Upper lobe of right lung (tissue), 1 donor: ENCODE data around the gene SPATA18. TPM values are rescaled to one million over a fixed set of nuclear protein-coding genes. Genes with fewer than 3 reads are reported as not detected.

Experiments used
- ATAC-seq: fragments of 200-7000 bp; cut with Tn5 transposase; one replicate; pipeline ENCODE4 v1.9.1; 2020; ENCODE audit warnings: mild to moderate bottlenecking, moderate library complexity
- DNase-seq: peaks from one replicate; pipeline ENCODE4 v3.0.0-alpha.2; 2020
- H3K27ac ChIP-seq: fragments of 200-600 bp; one replicate; pipeline ENCODE4 v1.8.0; 2022
- H3K27me3 ChIP-seq: fragments of 200-600 bp; one replicate; pipeline ENCODE4 v1.8.0; 2022; ENCODE audit warnings: mild to moderate bottlenecking
- H3K36me3 ChIP-seq: fragments of 200-600 bp; one replicate; pipeline ENCODE4 v1.8.0; 2022
- H3K4me1 ChIP-seq: fragments of 200-600 bp; one replicate; pipeline ENCODE4 v1.8.0; 2022
- H3K4me3 ChIP-seq: fragments of 200-600 bp; one replicate; pipeline ENCODE4 v1.8.0; 2022; ENCODE audit warnings: mild to moderate bottlenecking
- H3K9me3 ChIP-seq: fragments of 200-600 bp; one replicate; pipeline ENCODE4 v1.8.0; 2022
- intact Hi-C: fragments of 100-400 bp; cut with DNase I; formaldehyde crosslinking; loops from one replicate; pipeline ENCODE4 v1.11.0; 2022
- total RNA-seq: library from RNA; stranded (reverse); fragmentation: NEBNext Ultra II Directional; extraction: Animal tissue kit (Norgen Biotek cat#: 25700); gene quantifications from one replicate; pipeline ENCODE4 v1.2.1, GENCODE V29; 2021
- TF ChIP-seq, protein P1 (sequence below): fragments of 200-600 bp; IDR thresholded peaks from one replicate; pipeline ENCODE4 v1.8.0; 2022; ENCODE audit warnings: antibody characterized with exemption
- donor health status: DM: no; HTN: yes; CAD: no; lungs with severe emphysema.

SPATA18 gene
- total RNA-seq, 1 donor from 2014 or later: 17.3 TPM

GRCh38 chr4:52037689-52038102 lies 13.4 kb upstream of the SPATA18 start:
- intact Hi-C loops: no loop called here
- TF ChIP-seq, protein P1, sequence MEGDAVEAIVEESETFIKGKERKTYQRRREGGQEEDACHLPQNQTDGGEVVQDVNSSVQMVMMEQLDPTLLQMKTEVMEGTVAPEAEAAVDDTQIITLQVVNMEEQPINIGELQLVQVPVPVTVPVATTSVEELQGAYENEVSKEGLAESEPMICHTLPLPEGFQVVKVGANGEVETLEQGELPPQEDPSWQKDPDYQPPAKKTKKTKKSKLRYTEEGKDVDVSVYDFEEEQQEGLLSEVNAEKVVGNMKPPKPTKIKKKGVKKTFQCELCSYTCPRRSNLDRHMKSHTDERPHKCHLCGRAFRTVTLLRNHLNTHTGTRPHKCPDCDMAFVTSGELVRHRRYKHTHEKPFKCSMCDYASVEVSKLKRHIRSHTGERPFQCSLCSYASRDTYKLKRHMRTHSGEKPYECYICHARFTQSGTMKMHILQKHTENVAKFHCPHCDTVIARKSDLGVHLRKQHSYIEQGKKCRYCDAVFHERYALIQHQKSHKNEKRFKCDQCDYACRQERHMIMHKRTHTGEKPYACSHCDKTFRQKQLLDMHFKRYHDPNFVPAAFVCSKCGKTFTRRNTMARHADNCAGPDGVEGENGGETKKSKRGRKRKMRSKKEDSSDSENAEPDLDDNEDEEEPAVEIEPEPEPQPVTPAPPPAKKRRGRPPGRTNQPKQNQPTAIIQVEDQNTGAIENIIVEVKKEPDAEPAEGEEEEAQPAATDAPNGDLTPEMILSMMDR: no peak

GRCh38 chr4:52038103-52038912 lies 12.8 kb upstream of the SPATA18 start, which contains the start of gene SGCB:
Gene SGCB, minus strand, starts transcription at chr4:52038299. Its CDS starts 40 bp downstream, at chr4:52038259.
- Histone ChIP-seq H3K27me3 (no peaks in the 10 kb centered on the region), H3K4me1 (peaks cover 14% of the 10 kb centered on the region), H3K4me3 (peak within 1 kb of the TSS; percentile 79), H3K27ac (peak within 1 kb of the TSS; percentile 65), H3K36me3 (no peaks in the 10 kb centered on the region), H3K9me3 (no peaks in the 10 kb centered on the region)
- intact Hi-C loops: no loop called here
- TF ChIP-seq, protein P1: no peak
- DNase-seq (peak; percentile 86), ATAC-seq (peak; percentile 95)

More at GRCh38 chr4:52037689-52038102, 13.4 kb upstream of the SPATA18 start:
- peak overlapping the region; percentile 65 for H3K27ac ChIP-seq
- DNase-seq (no peak), ATAC-seq (peak; percentile 65)
- H3K4me3 ChIP-seq: peak overlapping the region; percentile 79
- no peaks in the 10 kb centered on the region for H3K36me3 ChIP-seq
- peaks cover 14% of the 10 kb centered on the region for H3K4me1 ChIP-seq
- H3K9me3 ChIP-seq: no peaks in the 10 kb centered on the region
- no peaks in the 10 kb centered on the region for H3K27me3 ChIP-seq

DNA sequence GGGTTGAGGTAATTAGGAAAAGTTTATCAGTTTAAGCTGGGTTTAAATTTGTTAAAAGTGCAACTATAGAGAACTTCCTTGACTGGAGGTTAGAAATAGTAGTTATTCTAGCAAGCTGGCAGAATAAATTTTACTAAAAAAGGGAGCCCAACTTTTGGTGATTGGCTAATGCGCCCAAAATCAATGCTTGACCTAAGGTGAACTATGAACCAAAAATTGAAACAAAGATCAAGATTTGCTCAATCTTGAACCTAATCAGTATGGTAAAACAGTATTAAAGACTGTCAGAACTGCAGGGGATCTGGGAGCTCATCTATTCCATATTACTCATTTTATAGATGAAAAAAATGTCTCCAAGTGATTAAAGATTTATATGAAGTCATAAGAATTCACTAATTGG lies 6.1 kb upstream of the SPATA18 start:
- TF ChIP-seq, protein P1: no peak

DNA sequence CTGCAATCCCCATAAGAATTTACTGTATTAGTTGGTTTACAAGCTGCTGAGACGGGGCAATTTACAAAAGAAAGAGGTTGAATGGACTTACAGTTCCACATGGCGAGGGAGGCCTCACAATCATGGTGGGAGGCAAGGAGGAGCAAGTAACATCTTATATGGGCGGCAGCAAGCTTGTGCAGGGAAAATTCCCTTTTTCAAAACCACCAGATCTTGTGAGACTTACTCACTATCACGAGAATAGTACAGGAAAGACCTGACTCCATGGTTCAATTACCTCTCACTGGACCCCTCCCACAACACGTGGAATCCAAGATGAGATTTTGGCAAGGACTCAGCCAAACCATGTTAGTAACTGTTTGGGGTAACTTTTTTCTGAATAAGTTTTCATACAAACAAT lies 1.8 kb upstream of the SPATA18 start:
- H3K4me1 ChIP-seq: no peaks in the 10 kb centered on the region
- H3K36me3 ChIP-seq: no peaks in the 10 kb centered on the region
- H3K4me3 ChIP-seq: no peak overlapping the region
- H3K27me3 ChIP-seq: peaks cover 9% of the 10 kb centered on the region
- ATAC-seq (no peak), DNase-seq (no peak)
- TF ChIP-seq, protein P1: no peak
- no peaks in the 10 kb centered on the region for H3K9me3 ChIP-seq
- intact Hi-C loops: no loop called here
- no peak overlapping the region for H3K27ac ChIP-seq

More for the DNA sequence above, 6.1 kb upstream of the SPATA18 start:
- H3K4me3 ChIP-seq: no peak overlapping the region
- H3K27me3 ChIP-seq: no peaks in the 10 kb centered on the region
- DNase-seq: no peak
- H3K9me3 ChIP-seq: no peaks in the 10 kb centered on the region
- H3K36me3 ChIP-seq: no peaks in the 10 kb centered on the region
- H3K27ac ChIP-seq: no peak overlapping the region
- intact Hi-C loops: no loop called here
- ATAC-seq: no peak
- H3K4me1 ChIP-seq: no peaks in the 10 kb centered on the region

DNA sequence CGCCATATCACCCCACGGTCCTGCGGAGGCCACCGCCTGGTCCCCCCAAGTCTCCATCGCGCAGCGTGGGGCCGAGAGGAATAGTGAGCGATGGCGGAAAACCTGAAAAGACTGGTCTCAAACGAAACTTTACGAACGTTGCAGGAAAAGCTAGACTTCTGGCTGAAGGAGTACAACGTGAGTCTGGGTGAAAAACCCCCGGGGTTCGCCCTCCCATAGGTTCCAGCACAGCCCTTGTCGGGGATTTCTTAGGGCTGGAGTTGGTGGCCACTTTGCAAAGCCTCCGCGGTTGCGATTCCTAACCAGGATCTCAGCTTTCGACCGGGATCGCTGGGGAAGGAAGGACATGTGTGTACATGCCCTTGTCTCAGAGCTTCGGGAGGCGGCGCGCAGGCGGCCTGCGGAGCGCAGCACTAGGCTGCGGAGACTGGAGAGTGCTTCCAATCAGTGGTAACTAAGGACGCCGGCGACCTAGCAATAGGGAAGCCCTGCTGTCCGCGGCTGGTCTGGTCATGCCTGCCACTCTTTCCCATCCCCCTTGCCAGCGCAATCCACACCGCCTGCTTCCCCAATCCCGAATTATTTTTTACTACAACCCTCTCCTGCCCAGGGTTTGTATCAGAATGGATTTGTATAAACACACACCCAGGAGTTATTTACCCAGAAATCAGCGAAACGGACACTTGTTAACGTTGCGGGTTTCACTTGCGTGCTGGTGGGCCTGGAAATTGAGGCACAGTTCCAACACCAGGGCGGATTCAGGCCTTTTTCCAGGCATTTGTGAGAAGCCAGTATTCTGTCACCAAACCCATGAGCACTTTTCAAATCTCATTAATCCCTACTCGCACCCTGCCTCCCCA lies 741 bp downstream of the SPATA18 start:
- peak overlapping the region; percentile 77 for H3K27ac ChIP-seq
- ATAC-seq (peak; percentile 94), DNase-seq (peak; percentile 89)
- TF ChIP-seq, protein P1: no peak
- H3K4me3 ChIP-seq: peak overlapping the region; percentile 67
- H3K4me1 ChIP-seq: no peaks in the 10 kb centered on the region
- intact Hi-C loops: no loop called here
- peaks cover 9% of the 10 kb centered on the region for H3K27me3 ChIP-seq
- no peaks in the 10 kb centered on the region for H3K9me3 ChIP-seq
- H3K36me3 ChIP-seq: no peaks in the 10 kb centered on the region
